ENCODE data around the gene NCK2.

GRCh38 chr2:105915005-105915558 is 170.4 kb downstream of the NCK2 start:
- no peak for TF ChIP-seq POLR2A (IDR thresholded peaks at IDR 0.05; ENCODE audit: borderline replicate concordance, extremely low read depth, insufficient read depth, insufficient read length)
- TF ChIP-seq CTCF (IDR thresholded peaks at IDR 0.05 in 2 of 3, conservative IDR thresholded peaks at IDR 0.05 in 1 of 3; ENCODE audit: borderline replicate concordance in 1 of 3, insufficient read depth in 1 of 3, low read depth in 2 of 3, low read length in 2 of 3), result no peak
- no peak for TF ChIP-seq SP1 (IDR thresholded peaks at IDR 0.05; ENCODE audit: low read depth)
- no peak for TF ChIP-seq EZH2phosphoT487 (IDR thresholded peaks at IDR 0.05; ENCODE audit: borderline replicate concordance)
